SH-SY5Y (cell line): Measurements from ENCODE around the gene DBP.

Experiments used
- GATA2 ChIP-seq: IDR thresholded peaks from 2 replicates; pipeline ENCODE4 v1.6.1; 2011; ENCODE audit warnings: mild to moderate bottlenecking, low read depth, low read length
- GATA3 ChIP-seq: IDR thresholded peaks from 2 replicates; pipeline ENCODE4 v1.6.1; 2011; ENCODE audit warnings: low read depth, mild to moderate bottlenecking, low read length, moderate library complexity

DNA sequence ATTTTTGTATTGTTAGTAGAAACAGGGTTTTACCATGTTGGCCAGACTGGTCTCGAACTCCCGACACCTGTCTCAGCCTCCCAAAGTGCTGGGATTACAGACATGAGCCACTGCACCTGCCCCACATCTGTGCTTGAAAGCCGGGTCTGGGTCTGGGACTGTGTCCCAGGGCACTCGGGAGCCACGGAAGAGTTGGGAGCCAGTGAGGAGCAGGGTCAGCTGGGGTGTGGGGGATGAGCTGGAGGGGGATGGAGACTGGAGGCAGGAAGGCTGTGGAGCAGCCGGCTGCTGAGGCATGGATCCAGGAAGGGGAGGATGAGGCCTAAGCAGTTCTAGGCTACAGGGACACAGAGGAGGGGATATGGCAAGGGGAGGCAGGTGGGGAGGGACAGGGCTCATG is 41.3 kb downstream of the DBP start:
- TF ChIP-seq GATA3 (no peak), GATA2 (no peak)
